HepG2 (cell line): ENCODE measurements around the gene HLA-DPB1. TPM values are rescaled to one million over a fixed set of nuclear protein-coding genes. Genes with fewer than 3 reads are reported as not detected.

Source experiments
- ATAC-seq: fragments of 200-7000 bp; cut with Tn5 transposase; 3 replicates; pipeline ENCODE4 v1.9.1; 2020; ENCODE audit warnings: mild to moderate bottlenecking, moderate library complexity
- BruUV-seq: library from RNA; stranded (reverse); fragments of 400-500 nt; replicated peaks from 2 replicates; lab custom pipeline; 2021; lab: Mats Ljungman, UMichigan
- CTCF ChIA-PET: fragments of 300-600 bp; formaldehyde crosslinking; extraction: SDS; loops from one replicate; lab custom pipeline; 2021; ENCODE audit warnings: low total read pairs, inconsistent platforms, low intra/inter-chr PET ratio; lab: Yijun Ruan, JAX
- POLR2A ChIA-PET: fragments of 350-600 bp; sonication (Branson Sonifier 250); formaldehyde crosslinking; loops from one replicate; lab custom pipeline; 2020; ENCODE audit warnings: antibody characterized with exemption, inconsistent platforms; lab: Yijun Ruan, JAX
- DNase-seq: peaks from one replicate; pipeline ENCODE4 v3.0.0-alpha.2; 2015; ENCODE audit warnings: low spot score
- FAIRE-seq: peaks from 3 replicates; lab custom pipeline; 2011; peaks lifted over from hg19 to GRCh38; lab: Jason Lieb, UNC
- H2AFZ ChIP-seq: one replicate; pipeline ENCODE4 v1.6.1; 2011; ENCODE audit warnings: low read length, inconsistent platforms
- H3K27ac ChIP-seq: fragments of 300-600 bp; 3 replicates; pipeline ENCODE4 v1.8.0; 2011; ENCODE audit warnings: mixed run types, mild to moderate bottlenecking, mixed read lengths, low read length, inconsistent platforms; ENCODE audit not compliant: insufficient read depth; ENCODE audit errors: extremely low read length
- H3K27me3 ChIP-seq, 2 experiments: fragments of 200-600 bp in 1 of 2; 2 replicates in 1 of 2; 3 replicates in 1 of 2; pipeline versions ENCODE4 v1.6.0 to v1.8.0; 2011; ENCODE audit warnings: low read length in 2 of 2, mild to moderate bottlenecking in 2 of 2, moderate library complexity in 2 of 2, inconsistent platforms in 1 of 2; ENCODE audit not compliant: insufficient read depth in 2 of 2, control insufficient read depth in 1 of 2
- H3K36me3 ChIP-seq, 2 experiments: fragments of 200-600 bp in 1 of 2; replicated peaks in 1 of 2; 2 replicates in 1 of 2; 3 replicates in 1 of 2; pipeline versions ENCODE4 v1.5.1 to v1.8.0; 2011; ENCODE audit warnings: low read length in 2 of 2, inconsistent platforms in 1 of 2; ENCODE audit not compliant: insufficient read depth in 2 of 2, control insufficient read depth in 1 of 2
- H3K4me1 ChIP-seq: 2 replicates; pipeline ENCODE4 v1.5.1; 2012; ENCODE audit warnings: low read length, inconsistent platforms; ENCODE audit not compliant: insufficient read depth
- H3K4me2 ChIP-seq: 2 replicates; pipeline ENCODE4 v1.6.0; 2011; ENCODE audit warnings: low read depth, low read length, inconsistent platforms
- H3K4me3 ChIP-seq, 3 experiments: fragments of 200-600 bp in 1 of 3; sonication (generic), shearing (Covaris generic) in 1 of 3; replicated peaks in 1 of 3; 2 replicates each; pipeline ENCODE4 v1.5.1; 2011 to 2016; ENCODE audit warnings: low read length in 3 of 3, inconsistent platforms in 2 of 3, low read depth in 2 of 3, mild to moderate bottlenecking in 2 of 3, control low read depth in 1 of 3, mixed read lengths in 1 of 3; ENCODE audit not compliant: insufficient read depth in 1 of 3
- H3K79me2 ChIP-seq: one replicate; pipeline ENCODE4 v1.6.1; 2011; ENCODE audit warnings: low read length, inconsistent platforms; ENCODE audit not compliant: insufficient read depth
- H3K9ac ChIP-seq: 2 replicates; pipeline ENCODE4 v1.6.0; 2011; ENCODE audit warnings: mild to moderate bottlenecking, low read depth, low read length, inconsistent platforms; ENCODE audit not compliant: insufficient read depth
- H3K9me3 ChIP-seq: 2 replicates; pipeline ENCODE4 v1.5.1; 2012; ENCODE audit warnings: mild to moderate bottlenecking, low read length
- H4K20me1 ChIP-seq: 2 replicates; pipeline ENCODE4 v1.6.0; 2011; ENCODE audit warnings: inconsistent platforms, mild to moderate bottlenecking, low read length, moderate library complexity; ENCODE audit not compliant: insufficient read depth
- ZNF10 ChIP-seq: sonication (generic); formaldehyde crosslinking; IDR thresholded peaks from 2 replicates; pipeline ENCODE4 v1.4.0; 2020; ENCODE audit warnings: mild to moderate bottlenecking, low read depth, missing genetic modification reagents, borderline replicate concordance
- WGBS: methylation state at CpG from one replicate; pipeline ENCODE4 v1.1.6; 2017; ENCODE audit warnings: low lambda C conversion rate; 5-methylcytosine and 5-hydroxymethylcytosine counted together
- in situ Hi-C: cut with HindIII; loops from 2 replicates; pipeline ENCODE4 v1.10.0; 2017; ENCODE audit warnings: low pct_unique_long_range_greater_than_20kb; ENCODE audit not compliant: extremely low pct_ligation_motif_present
- intact Hi-C: fragments of 100-400 bp; cut with micrococcal nuclease; formaldehyde crosslinking; loops from one replicate; pipeline ENCODE4 v1.10.0; 2022; ENCODE audit not compliant: unreplicated experiment
- polyA plus RNA-seq, 8 experiments: library from polyadenylated mRNA; depleted of rRNA in 3 of 8; stranded (reverse) in 7 of 8; unstranded in 1 of 8; fragments of >200 nt; fragmentation: Illumina TruSeq in 4 of 8; extraction: Trizol in 4 of 8; gene quantifications; 2 replicates each; pipeline versions ENCODE4 v1.2.1 to v1.2.3, GENCODE V29; 2011 to 2016; ENCODE audit warnings: low read depth in 4 of 8, missing spikeins in 1 of 8, mixed read lengths in 1 of 8; ENCODE audit not compliant: insufficient read depth in 1 of 8
- total RNA-seq, 5 experiments: library from RNA; depleted of rRNA; stranded (reverse); fragments of >200 nt; fragmentation: Illumina TruSeq; extraction: Trizol; gene quantifications; 2 replicates each; pipeline ENCODE4 v1.2.3, GENCODE V29; 2016; ENCODE audit warnings: low read depth in 1 of 5
- TF ChIP-seq, protein P1 (sequence below): fragments of 450-650 bp; IDR thresholded peaks from 2 replicates; pipeline ENCODE4 v1.6.1; 2017
- TF ChIP-seq, protein P2 (sequence below): sonication (generic); formaldehyde crosslinking; IDR thresholded peaks from 2 replicates; pipeline ENCODE4 v1.4.0; 2020; ENCODE audit warnings: low read depth, missing genetic modification reagents

HLA-DPB1 gene
- total and polyA plus RNA-seq, 2 of the 13 experiments (the other 11 are each of a cell fraction or from before 2014, with no cell fraction given), result not detected

DNA sequence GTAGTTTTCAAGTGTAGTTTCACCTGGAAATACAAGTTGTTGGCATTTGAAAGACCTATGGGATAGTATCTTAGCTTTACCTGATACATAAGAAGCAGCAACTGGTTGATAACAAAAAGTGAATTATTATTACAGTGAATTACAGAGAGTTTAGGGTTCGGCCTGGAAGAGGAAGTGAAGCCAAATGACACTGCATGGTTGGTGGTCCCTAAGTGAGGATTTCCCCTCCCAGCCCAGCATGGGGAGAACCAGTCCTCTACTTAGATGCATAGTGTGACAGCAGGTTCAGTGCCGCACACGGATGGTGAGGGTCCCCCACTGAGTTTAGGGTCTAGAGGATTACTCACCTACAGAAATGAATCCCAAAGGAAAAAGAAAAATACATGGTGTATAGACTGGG, 18.1 kb downstream of the HLA-DPB1 start (continued):
- TF ChIP-seq, protein P1, sequence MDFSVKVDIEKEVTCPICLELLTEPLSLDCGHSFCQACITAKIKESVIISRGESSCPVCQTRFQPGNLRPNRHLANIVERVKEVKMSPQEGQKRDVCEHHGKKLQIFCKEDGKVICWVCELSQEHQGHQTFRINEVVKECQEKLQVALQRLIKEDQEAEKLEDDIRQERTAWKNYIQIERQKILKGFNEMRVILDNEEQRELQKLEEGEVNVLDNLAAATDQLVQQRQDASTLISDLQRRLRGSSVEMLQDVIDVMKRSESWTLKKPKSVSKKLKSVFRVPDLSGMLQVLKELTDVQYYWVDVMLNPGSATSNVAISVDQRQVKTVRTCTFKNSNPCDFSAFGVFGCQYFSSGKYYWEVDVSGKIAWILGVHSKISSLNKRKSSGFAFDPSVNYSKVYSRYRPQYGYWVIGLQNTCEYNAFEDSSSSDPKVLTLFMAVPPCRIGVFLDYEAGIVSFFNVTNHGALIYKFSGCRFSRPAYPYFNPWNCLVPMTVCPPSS, result no peak
- no peak for TF ChIP-seq ZNF10 (CRISPR knock-in tag)

DNA sequence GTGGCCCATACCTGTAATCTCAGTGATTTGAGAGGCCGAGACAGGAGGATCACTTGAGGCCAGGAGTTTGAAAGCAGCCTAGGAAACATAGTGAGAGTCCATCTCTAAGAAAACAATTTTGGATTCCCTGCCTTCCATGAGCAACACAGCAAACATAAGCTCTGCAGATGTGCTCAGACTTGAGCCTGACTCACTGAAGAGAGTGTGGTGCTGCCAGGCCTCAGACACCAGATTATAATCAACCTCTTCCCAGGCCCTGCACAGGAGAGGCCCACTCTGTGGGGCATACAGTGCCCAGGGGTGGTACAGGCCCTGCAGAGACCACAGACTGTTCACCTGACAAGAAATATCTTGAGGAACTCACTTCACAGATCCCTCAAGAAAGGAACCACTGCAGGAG, 19.9 kb downstream of the HLA-DPB1 start:
- H3K36me3 ChIP-seq, result no peaks in the 10 kb centered on the region
- DNase-seq (no peak), ATAC-seq (no peak), FAIRE-seq (no peak)
- no peaks in the 10 kb centered on the region for H4K20me1 ChIP-seq
- H3K4me1 ChIP-seq, result no peaks in the 10 kb centered on the region
- intact Hi-C loops, result no loop called here
- peaks cover 1 to 6% of the 10 kb centered on the region in 2 experiments; a peak in 2 of 5 replicates for H3K27me3 ChIP-seq
- no peak overlapping the region for H3K9ac ChIP-seq
- POLR2A ChIA-PET, result no interaction called here
- H3K79me2 ChIP-seq, result no peaks in the 10 kb centered on the region
- H3K4me2 ChIP-seq, result no peak overlapping the region
- H2AFZ ChIP-seq, result no peak overlapping the region
- no peak overlapping the region for H3K4me3 ChIP-seq
- WGBS, result 5% methylated on average over 1 of the region's 1 CpG
- no peak overlapping the region for H3K27ac ChIP-seq
- in situ Hi-C loops, result no loop called here
- BruUV-seq, result no TSS peak
- CTCF ChIA-PET, result no interaction called here
- TF ChIP-seq, protein P2, sequence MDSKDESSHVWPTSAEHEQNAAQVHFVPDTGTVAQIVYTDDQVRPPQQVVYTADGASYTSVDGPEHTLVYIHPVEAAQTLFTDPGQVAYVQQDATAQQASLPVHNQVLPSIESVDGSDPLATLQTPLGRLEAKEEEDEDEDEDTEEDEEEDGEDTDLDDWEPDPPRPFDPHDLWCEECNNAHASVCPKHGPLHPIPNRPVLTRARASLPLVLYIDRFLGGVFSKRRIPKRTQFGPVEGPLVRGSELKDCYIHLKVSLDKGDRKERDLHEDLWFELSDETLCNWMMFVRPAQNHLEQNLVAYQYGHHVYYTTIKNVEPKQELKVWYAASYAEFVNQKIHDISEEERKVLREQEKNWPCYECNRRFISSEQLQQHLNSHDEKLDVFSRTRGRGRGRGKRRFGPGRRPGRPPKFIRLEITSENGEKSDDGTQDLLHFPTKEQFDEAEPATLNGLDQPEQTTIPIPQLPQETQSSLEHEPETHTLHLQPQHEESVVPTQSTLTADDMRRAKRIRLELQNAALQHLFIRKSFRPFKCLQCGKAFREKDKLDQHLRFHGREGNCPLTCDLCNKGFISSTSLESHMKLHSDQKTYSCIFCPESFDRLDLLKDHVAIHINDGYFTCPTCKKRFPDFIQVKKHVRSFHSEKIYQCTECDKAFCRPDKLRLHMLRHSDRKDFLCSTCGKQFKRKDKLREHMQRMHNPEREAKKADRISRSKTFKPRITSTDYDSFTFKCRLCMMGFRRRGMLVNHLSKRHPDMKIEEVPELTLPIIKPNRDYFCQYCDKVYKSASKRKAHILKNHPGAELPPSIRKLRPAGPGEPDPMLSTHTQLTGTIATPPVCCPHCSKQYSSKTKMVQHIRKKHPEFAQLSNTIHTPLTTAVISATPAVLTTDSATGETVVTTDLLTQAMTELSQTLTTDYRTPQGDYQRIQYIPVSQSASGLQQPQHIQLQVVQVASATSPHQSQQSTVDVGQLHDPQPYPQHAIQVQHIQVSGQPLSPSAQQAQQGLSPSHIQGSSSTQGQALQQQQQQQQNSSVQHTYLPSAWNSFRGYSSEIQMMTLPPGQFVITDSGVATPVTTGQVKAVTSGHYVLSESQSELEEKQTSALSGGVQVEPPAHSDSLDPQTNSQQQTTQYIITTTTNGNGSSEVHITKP (CRISPR knock-in tag), result no peak
- TF ChIP-seq, all 625 proteins: peak for 0
- peaks cover 6% of the 10 kb centered on the region; the same call in 1 of the 2 replicates for H3K9me3 ChIP-seq
